ENCODE measurements around the gene L3MBTL1. TPM values are rescaled to one million over a fixed set of nuclear protein-coding genes. Genes with fewer than 3 reads are reported as not detected.

L3MBTL1 gene
- total and polyA plus RNA-seq, 2 of the 4 experiments (the other 2 are of a cell fraction), result 2.2 to 4.5 TPM

- Histone ChIP-seq H3K56ac (ENCODE audit: extremely low read depth, insufficient read depth, low read length) (no peak overlapping the region), H3K18ac (ENCODE audit: low read depth, low read length) (no peak overlapping the region), H3K9me1 (ENCODE audit: insufficient read depth, low read length) (peaks cover 3% of the 10 kb centered on the region), H3K4me1 (ENCODE audit: control insufficient read depth, insufficient read depth, low read length) (peaks cover 2% of the 10 kb centered on the region; the same call in 1 of the 2 replicates), H2AFZ (replicated peaks; ENCODE audit: low read length, poor library complexity) (no peak overlapping the region), H2AK9ac (replicated peaks; ENCODE audit: low read depth, low read length, poor library complexity) (no peak overlapping the region), H3K9ac (ENCODE audit: low read depth, low read length) (no peak overlapping the region), H2BK120ac (ENCODE audit: low read depth, low read length) (no peak overlapping the region), H3K4me3 (ENCODE audit: insufficient read depth, low read depth, low read length) (no peak overlapping the region), H3K14ac (replicated peaks; ENCODE audit: low read depth, low read length) (no peak overlapping the region), H3K9me3 (ENCODE audit: control insufficient read depth, insufficient read depth, low read length) (no peaks in the 10 kb centered on the region), H3K23ac (ENCODE audit: low read depth, low read length) (no peak overlapping the region), H3K4ac (ENCODE audit: low read depth, low read length) (no peak overlapping the region), H4K91ac (ENCODE audit: insufficient read depth, low read depth, low read length) (no peak overlapping the region), H3K36me3 (ENCODE audit: control insufficient read depth, insufficient read depth, low read length) (peaks cover 59% of the 10 kb centered on the region), H4K20me1 (ENCODE audit: insufficient read depth, low read length) (peaks cover 76% of the 10 kb centered on the region), H2BK20ac (ENCODE audit: low read depth, low read length) (no peak overlapping the region), H3K79me1 (ENCODE audit: low read depth in 1 of 2, low read length in 2 of 2) (peaks cover 28 to 74% of the 10 kb centered on the region in 2 experiments), H4K5ac (ENCODE audit: low read depth, low read length) (no peak overlapping the region), H2BK15ac (ENCODE audit: low read depth, low read length) (no peak overlapping the region), H2BK5ac (ENCODE audit: low read depth, low read length, poor library complexity, severe bottlenecking) (no peak overlapping the region), H3K27me3 (ENCODE audit: control insufficient read depth, insufficient read depth, low read length) (no peaks in the 10 kb centered on the region), H3K27ac (ENCODE audit: insufficient read depth, low read length) (no peak overlapping the region), H4K8ac (ENCODE audit: low read depth in 2 of 2, low read length in 2 of 2) (no peak overlapping the region), H2AK5ac (ENCODE audit: low read depth, low read length) (no peak overlapping the region), H3K4me2 (ENCODE audit: low read depth, low read length) (no peak overlapping the region)
- ChIA-PET CTCF (no interaction called here), POLR2A (ENCODE audit: unreplicated experiment) (interaction anchor here (0.6 kb wide), 1 partner anchor 30 kb away, joined by 3 read pairs; no protein-coding TSS in a partner anchor)
- intact Hi-C loops (cut with micrococcal nuclease), result loop anchor here (2.0 to 5.0 kb wide), 2 partner anchors 129 to 620 kb away; partner anchors contain the start of gene IFT52
- DNase-seq (no peak), ATAC-seq (ENCODE audit: low read depth) (no peak)
- no peak for TF ChIP-seq RFX5 (IDR thresholded peaks at IDR 0.05; ENCODE audit: low read depth, low read length)
- TF ChIP-seq RCOR1 (IDR thresholded peaks at IDR 0.05; ENCODE audit: insufficient replicate concordance, low read length), result no peak
- TF ChIP-seq CHD1 (IDR thresholded peaks at IDR 0.05; ENCODE audit: low read depth, low read length), result no peak
- TF ChIP-seq CEBPB (IDR thresholded peaks at IDR 0.05; ENCODE audit: low read depth, low read length), result no peak
- TF ChIP-seq POLR2A (IDR thresholded peaks at IDR 0.05; ENCODE audit: low read depth, low read length), result peak; percentile 30; the same call in 1 of the 2 replicates
- no peak for TF ChIP-seq CTCF (conservative IDR thresholded peaks at IDR 0.05; ENCODE audit: low read depth, low read length)
- 100% methylated on average over 1 of the region's 3 CpGs; no CpG with 5 or more reads in 1 of the 2 experiments for WGBS, 2 experiments (ENCODE audit: extremely low coverage in 2 of 2, insufficient read length in 1 of 2)
- dilution Hi-C loops (cut with HindIII; ENCODE audit: low sequenced_read_pairs, unreplicated experiment), result no loop called here
- BruUV-seq (replicated peaks), result no TSS peak
- in situ Hi-C loops (cut with MboI; ENCODE audit: low sequenced_read_pairs), result no loop called here
Measured at GRCh38 chr20:43461894-43462659, 45.4 kb upstream of the L3MBTL1 start.

Measured in IMR-90 (cell line).